ENCODE data around the gene UNC80.

Gene UNC80

GRCh38 chr2:209875270-209875669 lies 103.6 kb downstream of the UNC80 start:
- no peak for TF ChIP-seq Cebpa-rat (IDR thresholded peaks at IDR 0.05)
- H3K27ac ChIP-seq: no peak overlapping the region
- no peaks in the 10 kb centered on the region for H3K9me3 ChIP-seq (replicated peaks in 1 of 11)
- H3K36me3 ChIP-seq: no peaks in the 10 kb centered on the region
- H3K4me3 ChIP-seq: no peak overlapping the region
- no peaks in the 10 kb centered on the region for H4K20me1 ChIP-seq
- no peaks in the 10 kb centered on the region for H3K27me3 ChIP-seq
- no peak overlapping the region for H3K4me2 ChIP-seq
- H3K9ac ChIP-seq: no peak overlapping the region
- no peaks in the 10 kb centered on the region for H3K4me1 ChIP-seq

DNA sequence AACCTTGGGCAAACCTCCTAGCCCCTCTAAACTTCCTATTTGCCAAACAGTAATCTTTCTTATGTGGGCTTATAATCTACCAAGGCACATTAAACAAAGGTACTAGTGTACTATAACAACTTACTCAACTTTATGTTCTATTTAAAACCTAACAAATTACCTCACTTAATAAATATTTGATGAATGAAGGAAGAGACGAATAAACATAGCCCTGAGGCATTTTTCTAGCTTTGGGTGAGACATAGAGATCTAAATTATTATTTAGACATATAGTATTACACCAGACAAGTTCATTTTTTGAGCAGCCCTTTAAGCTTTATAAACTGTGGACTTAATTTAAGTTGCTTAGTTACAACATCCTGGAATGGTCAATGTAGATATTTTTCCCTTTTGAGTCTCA lies 104.6 kb downstream of the UNC80 start:
- H3K27me3 ChIP-seq: no peaks in the 10 kb centered on the region
- no peaks in the 10 kb centered on the region for H3K9me3 ChIP-seq (replicated peaks in 1 of 11)
- no peaks in the 10 kb centered on the region for H3K36me3 ChIP-seq
- no peak overlapping the region for H3K27ac ChIP-seq
- H3K9ac ChIP-seq: no peak overlapping the region
- no peak overlapping the region for H3K4me2 ChIP-seq
- no peaks in the 10 kb centered on the region for H4K20me1 ChIP-seq
- no peaks in the 10 kb centered on the region for H3K4me1 ChIP-seq
- no peak overlapping the region for H3K4me3 ChIP-seq
- no peak for TF ChIP-seq Cebpa-rat (IDR thresholded peaks at IDR 0.05)

- no peak for TF ChIP-seq Cebpa-rat (IDR thresholded peaks at IDR 0.05)
- Histone ChIP-seq H3K36me3 (no peaks in the 10 kb centered on the region), H3K4me3 (no peak overlapping the region), H3K9ac (no peak overlapping the region), H3K27me3 (no peaks in the 10 kb centered on the region), H3K4me2 (no peak overlapping the region), H3K27ac (no peak overlapping the region), H4K20me1 (no peaks in the 10 kb centered on the region), H3K4me1 (no peaks in the 10 kb centered on the region), H3K9me3 (replicated peaks in 1 of 11) (no peaks in the 10 kb centered on the region)
These were observed 107.1 kb downstream of the UNC80 start for GRCh38 chr2:209878701-209879100.

DNA sequence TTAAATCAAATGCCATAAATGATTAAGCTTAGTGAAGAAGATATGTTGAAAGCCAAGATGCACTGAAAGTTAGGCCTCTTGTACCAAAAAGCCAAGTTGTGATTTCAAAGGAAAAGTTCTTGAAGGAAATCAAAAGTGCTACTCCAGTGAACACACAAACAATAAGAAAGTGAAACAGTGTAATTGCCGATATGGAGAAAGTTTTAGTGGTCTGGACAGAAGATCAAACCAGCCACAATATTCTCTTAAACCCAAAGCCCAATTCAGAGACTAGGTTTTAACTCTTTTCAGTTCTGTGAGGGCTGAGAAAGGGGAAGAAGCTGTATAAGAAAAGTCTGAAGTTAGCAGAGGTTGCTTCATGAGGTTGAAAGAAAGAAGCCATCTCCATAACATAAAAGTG lies 129.0 kb downstream of the UNC80 start:
- Histone ChIP-seq H3K9me3 (replicated peaks in 1 of 11) (no peaks in the 10 kb centered on the region), H4K20me1 (no peaks in the 10 kb centered on the region), H3K36me3 (no peaks in the 10 kb centered on the region), H3K4me2 (peak overlapping the region; percentile 21 to 86 (median 68); a peak in 20 of 22 replicates), H3K27me3 (no peaks in the 10 kb centered on the region), H3K4me1 (peaks cover 8 to 29% (median 21%) of the 10 kb centered on the region in 10 experiments; a peak in 18 of 20 replicates), H3K9ac (no peak overlapping the region), H3K27ac (0 out of 22 replicates have a peak overlapping the region, but pooled peaks of 2 of the 11 experiments have one; percentile 1 to 5), H3K4me3 (peak overlapping the region in 1 of 10 experiments; percentile 4; a peak in 1 of 20 replicates)
- TF ChIP-seq Cebpa-rat (IDR thresholded peaks at IDR 0.05): no peak

- no peaks in the 10 kb centered on the region for H3K27me3 ChIP-seq
- peak overlapping the region in 1 of 10 experiments; percentile 4; a peak in 1 of 20 replicates for H3K4me3 ChIP-seq
- no peaks in the 10 kb centered on the region for H3K9me3 ChIP-seq (replicated peaks in 1 of 11)
- 0 out of 22 replicates have a peak overlapping the region, but pooled peaks of 1 of the 11 experiments have one; percentile 8 for H3K9ac ChIP-seq
- no peak for TF ChIP-seq Cebpa-rat (IDR thresholded peaks at IDR 0.05)
- H3K27ac ChIP-seq: no peak overlapping the region
- H3K4me2 ChIP-seq: peak overlapping the region; percentile 21 to 86 (median 68); a peak in 21 of 22 replicates
- H4K20me1 ChIP-seq: no peaks in the 10 kb centered on the region
- peaks cover 8 to 29% (median 21%) of the 10 kb centered on the region in 10 experiments; a peak in 18 of 20 replicates for H3K4me1 ChIP-seq
- no peaks in the 10 kb centered on the region for H3K36me3 ChIP-seq
These were observed 129.5 kb downstream of the UNC80 start for GRCh38 chr2:209901172-209901571.

DNA sequence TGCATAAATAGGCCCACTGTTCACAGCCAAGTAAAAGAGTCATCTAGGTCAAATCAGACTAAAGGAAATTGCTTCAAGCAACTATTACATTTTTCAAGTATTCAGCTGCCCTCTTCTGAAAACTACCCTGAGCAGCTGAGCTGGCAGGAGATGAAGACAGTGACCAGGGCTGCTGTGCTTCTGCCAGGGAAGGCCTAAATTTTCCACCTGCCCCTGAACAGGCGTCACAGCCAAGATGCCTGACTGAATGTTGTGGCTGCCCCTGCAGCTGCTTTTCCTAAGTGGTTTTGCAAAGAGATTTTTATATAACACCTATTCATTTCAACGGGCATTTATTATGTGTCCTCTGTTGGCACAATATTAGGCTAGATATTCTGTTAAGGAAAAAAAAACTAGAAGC lies 134.1 kb downstream of the UNC80 start:
- H3K4me1 ChIP-seq: peaks cover 8 to 17% (median 13%) of the 10 kb centered on the region in 10 experiments; a peak in 18 of 20 replicates
- no peak overlapping the region for H3K9ac ChIP-seq
- H3K27ac ChIP-seq: no peak overlapping the region
- no peak overlapping the region for H3K4me2 ChIP-seq
- H4K20me1 ChIP-seq: no peaks in the 10 kb centered on the region
- H3K9me3 ChIP-seq (replicated peaks in 1 of 11): peaks cover 0 to 8% (median 0%) of the 10 kb centered on the region in 11 experiments; a peak in 2 of 22 replicates
- no peaks in the 10 kb centered on the region for H3K36me3 ChIP-seq
- H3K27me3 ChIP-seq: no peaks in the 10 kb centered on the region
- no peak overlapping the region for H3K4me3 ChIP-seq
- TF ChIP-seq Cebpa-rat (IDR thresholded peaks at IDR 0.05): no peak

GRCh38 chr2:209907746-209908145 lies 136.1 kb downstream of the UNC80 start:
- Histone ChIP-seq H3K27me3 (no peaks in the 10 kb centered on the region), H3K4me3 (no peak overlapping the region), H3K4me1 (no peaks in the 10 kb centered on the region), H3K27ac (no peak overlapping the region), H3K4me2 (no peak overlapping the region), H4K20me1 (no peaks in the 10 kb centered on the region), H3K36me3 (no peaks in the 10 kb centered on the region), H3K9me3 (replicated peaks in 1 of 11) (peaks cover 0 to 8% (median 0%) of the 10 kb centered on the region in 11 experiments; a peak in 2 of 22 replicates), H3K9ac (no peak overlapping the region)
- TF ChIP-seq Cebpa-rat (IDR thresholded peaks at IDR 0.05): no peak

DNA sequence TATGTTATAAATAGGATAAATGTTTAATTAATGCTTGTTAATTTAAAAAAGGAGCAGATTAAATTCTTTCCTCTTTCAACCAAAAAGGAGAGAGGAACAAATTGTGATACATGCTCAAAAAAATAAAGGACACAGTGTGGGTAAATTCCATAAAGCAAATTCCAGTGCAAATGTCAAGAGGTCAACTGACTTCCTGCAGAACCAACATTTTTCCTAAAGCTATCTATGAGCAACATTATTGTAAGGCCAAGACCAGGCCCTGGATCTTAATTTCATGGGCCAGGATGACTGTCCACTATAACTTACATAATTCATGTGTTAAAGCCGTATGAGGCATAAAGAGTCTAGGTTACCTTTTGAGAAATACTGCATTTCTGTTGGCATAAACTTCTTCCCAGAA lies 136.9 kb downstream of the UNC80 start:
- Histone ChIP-seq H3K36me3 (no peaks in the 10 kb centered on the region), H3K4me1 (no peaks in the 10 kb centered on the region), H3K9me3 (replicated peaks in 1 of 11) (peaks cover 0 to 8% (median 0%) of the 10 kb centered on the region in 11 experiments; a peak in 2 of 22 replicates), H3K27me3 (no peaks in the 10 kb centered on the region), H3K27ac (no peak overlapping the region), H4K20me1 (no peaks in the 10 kb centered on the region), H3K4me3 (no peak overlapping the region), H3K9ac (no peak overlapping the region), H3K4me2 (no peak overlapping the region)
- TF ChIP-seq Cebpa-rat (IDR thresholded peaks at IDR 0.05): no peak

DNA sequence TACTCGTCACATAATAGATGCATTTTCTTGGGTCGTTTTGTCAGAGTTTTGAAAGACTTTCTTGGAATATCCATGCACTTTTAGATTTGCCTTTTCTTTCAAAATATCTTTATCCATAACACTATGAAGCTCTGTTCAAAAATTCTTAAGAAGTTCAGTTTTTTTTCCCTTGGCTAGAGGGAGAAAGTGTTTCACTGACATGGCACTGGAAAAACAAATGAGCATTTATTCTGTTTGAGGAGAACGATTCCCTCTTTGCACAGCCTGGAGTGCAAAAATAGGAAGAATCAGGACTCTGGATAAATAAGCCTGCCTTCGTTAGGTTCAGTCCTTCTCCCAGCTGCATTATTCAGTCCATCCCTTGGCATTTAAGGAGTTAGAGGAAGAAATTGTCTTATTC lies 139.9 kb downstream of the UNC80 start:
- Histone ChIP-seq H4K20me1 (no peaks in the 10 kb centered on the region), H3K36me3 (no peaks in the 10 kb centered on the region), H3K4me2 (no peak overlapping the region), H3K27ac (no peak overlapping the region), H3K9ac (no peak overlapping the region), H3K4me1 (no peaks in the 10 kb centered on the region), H3K9me3 (replicated peaks in 1 of 11) (peaks cover 0 to 8% (median 0%) of the 10 kb centered on the region in 11 experiments; a peak in 2 of 22 replicates), H3K27me3 (no peaks in the 10 kb centered on the region), H3K4me3 (no peak overlapping the region)
- no peak for TF ChIP-seq Cebpa-rat (IDR thresholded peaks at IDR 0.05)

GRCh38 chr2:209913786-209914345 lies 142.2 kb downstream of the UNC80 start:
- H3K9me3 ChIP-seq (replicated peaks in 1 of 11): peaks cover 0 to 5% (median 0%) of the 10 kb centered on the region in 11 experiments; a peak in 2 of 22 replicates
- H3K4me1 ChIP-seq: no peaks in the 10 kb centered on the region
- H3K27me3 ChIP-seq: no peaks in the 10 kb centered on the region
- no peak overlapping the region for H3K4me2 ChIP-seq
- H4K20me1 ChIP-seq: no peaks in the 10 kb centered on the region
- H3K27ac ChIP-seq: no peak overlapping the region
- H3K9ac ChIP-seq: no peak overlapping the region
- H3K36me3 ChIP-seq: no peaks in the 10 kb centered on the region
- TF ChIP-seq Cebpa-rat (IDR thresholded peaks at IDR 0.05): no peak
- H3K4me3 ChIP-seq: no peak overlapping the region

Data from BLaER1 treated with 17β-estradiol and CSF1 and Interleukin-3, amounts not matched to agents 10 nM and 100 nM (cell line).